Chondrocyte (in vitro differentiated cells): ENCODE measurements around the gene MADCAM1. TPM values are rescaled to one million over a fixed set of nuclear protein-coding genes. Genes with fewer than 3 reads are reported as not detected.
A peak's percentile ranks its signal among the peaks of the same experiment; 100 is the strongest.

Experiments used
- DNase-seq: peaks from one replicate; pipeline ENCODE4 v3.0.0; 2021; ENCODE audit warnings: mixed read lengths, low spot score
- H3K27ac Mint-ChIP-seq: one replicate; pipeline ENCODE4 v1.8.0; 2021; ENCODE audit warnings: mild to moderate bottlenecking, moderate library complexity, mixed read lengths; ENCODE audit not compliant: unreplicated experiment
- H3K27me3 Mint-ChIP-seq: 2 replicates; pipeline ENCODE4 v1.8.0; 2021; ENCODE audit warnings: low read depth, mixed read lengths
- H3K36me3 Mint-ChIP-seq: 2 replicates; pipeline ENCODE4 v1.8.0; 2021; ENCODE audit warnings: low read depth, mixed read lengths
- H3K4me1 Mint-ChIP-seq: 2 replicates; pipeline ENCODE4 v1.8.0; 2021; ENCODE audit warnings: low read depth, mild to moderate bottlenecking, mixed read lengths
- H3K4me3 Mint-ChIP-seq: one replicate; pipeline ENCODE4 v1.8.0; 2021; ENCODE audit warnings: mild to moderate bottlenecking, moderate library complexity, mixed read lengths; ENCODE audit not compliant: unreplicated experiment
- H3K9me3 Mint-ChIP-seq: 2 replicates; pipeline ENCODE4 v1.8.0; 2021; ENCODE audit warnings: low read depth, mixed read lengths
- total RNA-seq: library from RNA; stranded (reverse); gene quantifications from 3 replicates; pipeline ENCODE4 v1.2.1, GENCODE V29; 2021
- TF ChIP-seq, protein P1 (sequence below): fragments of 200-600 bp; sonication (generic); IDR thresholded peaks from 2 replicates; pipeline ENCODE4 v1.5.0; 2021; ENCODE audit warnings: antibody characterized with exemption, mild to moderate bottlenecking, moderate library complexity

The MADCAM1 gene
- total RNA-seq, 1 donor from 2014 or later = 0.62 TPM

DNA sequence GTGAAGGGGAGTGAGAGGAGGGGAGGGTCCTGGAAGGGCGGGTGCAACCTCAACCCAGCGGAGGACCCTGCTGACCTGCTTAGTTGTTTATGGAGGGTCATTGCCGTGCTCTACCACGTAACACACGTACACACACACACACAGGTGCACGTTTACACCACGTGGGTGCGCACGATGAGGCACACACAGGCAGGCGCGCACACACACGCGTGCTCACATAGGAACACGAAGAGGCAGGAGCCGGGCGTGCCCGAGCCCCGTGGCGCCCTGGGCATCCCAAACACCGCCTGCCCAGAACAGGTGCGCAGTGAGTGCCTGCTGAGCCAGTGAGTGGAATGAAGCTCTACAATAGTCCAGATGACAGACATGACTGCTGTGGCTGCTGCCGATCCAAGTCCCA lies 11.2 kb upstream of the MADCAM1 start:
- no peak for DNase-seq
- Mint-ChIP-seq H3K27ac (no peak overlapping the region), H3K4me1 (peaks cover 25% of the 10 kb centered on the region), H3K4me3 (no peak overlapping the region), H3K9me3 (peaks cover 7% of the 10 kb centered on the region), H3K27me3 (no peaks in the 10 kb centered on the region), H3K36me3 (peaks cover 2% of the 10 kb centered on the region)
- TF ChIP-seq, protein P1, sequence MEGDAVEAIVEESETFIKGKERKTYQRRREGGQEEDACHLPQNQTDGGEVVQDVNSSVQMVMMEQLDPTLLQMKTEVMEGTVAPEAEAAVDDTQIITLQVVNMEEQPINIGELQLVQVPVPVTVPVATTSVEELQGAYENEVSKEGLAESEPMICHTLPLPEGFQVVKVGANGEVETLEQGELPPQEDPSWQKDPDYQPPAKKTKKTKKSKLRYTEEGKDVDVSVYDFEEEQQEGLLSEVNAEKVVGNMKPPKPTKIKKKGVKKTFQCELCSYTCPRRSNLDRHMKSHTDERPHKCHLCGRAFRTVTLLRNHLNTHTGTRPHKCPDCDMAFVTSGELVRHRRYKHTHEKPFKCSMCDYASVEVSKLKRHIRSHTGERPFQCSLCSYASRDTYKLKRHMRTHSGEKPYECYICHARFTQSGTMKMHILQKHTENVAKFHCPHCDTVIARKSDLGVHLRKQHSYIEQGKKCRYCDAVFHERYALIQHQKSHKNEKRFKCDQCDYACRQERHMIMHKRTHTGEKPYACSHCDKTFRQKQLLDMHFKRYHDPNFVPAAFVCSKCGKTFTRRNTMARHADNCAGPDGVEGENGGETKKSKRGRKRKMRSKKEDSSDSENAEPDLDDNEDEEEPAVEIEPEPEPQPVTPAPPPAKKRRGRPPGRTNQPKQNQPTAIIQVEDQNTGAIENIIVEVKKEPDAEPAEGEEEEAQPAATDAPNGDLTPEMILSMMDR = no peak

DNA sequence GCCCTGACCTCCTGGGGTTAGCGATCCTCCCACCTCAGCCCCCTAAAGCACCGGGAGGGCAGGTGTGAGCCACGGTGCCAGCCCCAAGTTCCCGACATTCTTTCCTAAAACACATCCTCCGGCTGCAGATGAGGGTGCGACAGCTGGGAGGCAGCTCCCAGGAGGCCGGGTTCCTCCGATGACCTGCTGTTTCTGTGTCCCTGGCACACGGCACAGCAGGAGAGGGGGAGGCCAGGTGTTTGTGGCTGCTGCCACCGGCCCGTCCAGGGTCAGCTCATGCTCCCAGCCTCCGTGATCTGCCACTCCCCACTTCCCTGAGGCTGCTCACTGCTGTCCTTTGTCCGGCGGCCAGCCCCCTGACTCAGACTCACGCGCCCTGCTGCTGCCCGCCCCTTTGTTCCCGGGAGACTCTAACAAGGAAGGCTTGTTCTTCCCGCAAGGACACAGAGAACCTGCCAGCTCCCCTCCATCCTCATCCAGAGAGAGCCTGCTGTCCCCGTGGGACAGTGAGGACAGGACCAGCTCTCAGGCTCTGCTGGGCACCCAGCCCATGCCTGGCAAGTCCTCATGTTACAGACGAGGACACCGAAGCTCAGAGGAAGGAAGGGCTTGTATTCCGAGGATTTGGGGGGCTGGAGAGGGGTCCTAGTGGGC lies 10.6 kb upstream of the MADCAM1 start:
- H3K27ac Mint-ChIP-seq = peak overlapping the region; percentile 69
- H3K4me3 Mint-ChIP-seq = peak overlapping the region; percentile 48
- no peak for DNase-seq
- no peaks in the 10 kb centered on the region for H3K36me3 Mint-ChIP-seq
- TF ChIP-seq, protein P1 = no peak
- peaks cover 28% of the 10 kb centered on the region for H3K4me1 Mint-ChIP-seq
- H3K27me3 Mint-ChIP-seq = no peaks in the 10 kb centered on the region
- H3K9me3 Mint-ChIP-seq = peaks cover under 1% of the 10 kb centered on the region

DNA sequence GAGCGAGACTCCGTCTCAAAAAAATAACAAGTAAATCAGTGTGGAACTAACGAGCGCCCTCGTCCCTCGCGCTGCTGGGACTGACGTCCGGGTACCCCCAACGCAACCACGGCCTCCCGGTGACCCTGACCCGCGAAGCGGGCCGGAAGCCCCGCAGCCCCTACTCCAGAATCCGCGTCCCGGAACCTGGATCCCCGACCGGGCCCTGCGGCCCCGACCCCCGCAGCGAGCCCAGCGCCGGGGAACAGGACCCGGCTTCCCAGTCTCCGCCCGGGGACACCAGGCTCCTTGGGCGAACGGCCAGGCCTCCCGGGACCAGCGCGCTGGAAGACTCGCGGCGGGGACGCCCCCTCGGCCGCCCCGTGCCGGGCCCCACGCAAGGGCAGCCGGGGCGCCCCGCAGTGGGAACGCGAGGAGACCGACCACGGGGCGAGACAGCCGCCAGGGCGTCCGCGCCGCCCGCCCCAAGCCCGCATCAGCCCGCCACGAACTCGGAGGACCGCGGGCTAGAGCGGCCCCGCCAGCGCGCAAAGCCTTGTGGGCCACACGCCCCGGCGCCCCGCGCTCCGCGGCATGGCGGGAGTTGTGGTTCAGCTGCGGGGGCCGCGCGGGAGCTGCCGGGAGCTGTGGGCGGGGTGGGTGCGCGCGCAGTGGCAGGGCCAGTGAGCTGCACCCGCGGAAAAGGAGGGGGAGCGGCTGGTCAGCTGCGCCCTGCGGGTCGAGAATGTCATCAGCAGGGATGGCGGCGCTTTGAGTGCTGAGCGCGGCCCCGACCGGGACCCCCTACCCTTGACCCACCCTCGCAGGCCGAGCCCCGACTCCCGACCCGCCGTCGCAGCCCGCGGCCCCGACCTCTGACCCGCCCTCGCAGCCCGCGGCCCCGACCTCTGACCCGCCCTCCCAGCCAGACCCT lies 7.5 kb upstream of the MADCAM1 start:
- TF ChIP-seq, protein P1 = no peak
- Mint-ChIP-seq H3K4me3 (peak overlapping the region; percentile 79), H3K27ac (peak overlapping the region; percentile 65), H3K4me1 (peaks cover 30% of the 10 kb centered on the region), H3K9me3 (no peaks in the 10 kb centered on the region), H3K27me3 (no peaks in the 10 kb centered on the region), H3K36me3 (no peaks in the 10 kb centered on the region)
- peak; percentile 98 for DNase-seq

DNA sequence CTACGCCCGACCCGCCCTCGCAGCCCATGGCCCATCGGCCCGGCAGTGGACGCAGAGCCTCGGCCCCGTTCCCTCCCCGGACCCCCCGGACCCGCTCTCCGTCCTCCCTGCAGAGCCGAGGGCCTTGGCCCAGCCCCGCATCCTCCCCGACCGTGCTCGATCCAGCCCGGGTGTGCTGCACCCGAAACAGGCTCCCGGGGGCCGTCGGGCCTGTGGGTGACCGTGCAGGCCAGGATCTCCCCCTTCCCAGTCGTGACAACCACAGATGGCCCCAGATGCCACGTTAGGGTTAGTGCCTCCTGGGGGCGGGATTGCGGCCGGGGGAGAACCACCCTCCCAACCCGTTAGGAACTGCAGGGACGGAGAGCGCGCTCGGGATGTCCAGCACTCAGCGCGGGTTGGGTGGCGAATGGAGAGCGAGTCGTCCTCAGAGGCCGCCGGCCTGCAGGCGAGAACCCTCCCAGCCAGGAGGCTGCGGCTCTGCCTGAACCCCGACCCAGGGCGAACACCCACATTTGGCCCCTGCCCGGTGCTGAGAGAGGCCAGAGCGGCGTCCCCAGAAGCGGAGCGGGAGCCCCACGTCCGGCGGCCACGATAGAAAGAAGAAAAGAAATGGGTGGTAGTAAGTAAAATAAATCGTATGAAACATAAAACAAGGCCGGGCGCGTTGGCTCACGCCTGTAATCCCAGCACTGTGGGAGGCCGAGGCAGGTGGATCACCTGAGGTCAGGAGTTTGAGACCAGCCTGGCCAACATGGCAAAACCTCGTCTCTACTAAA lies 6.7 kb upstream of the MADCAM1 start:
- Mint-ChIP-seq H3K27ac (peak overlapping the region; percentile 86), H3K9me3 (no peaks in the 10 kb centered on the region), H3K36me3 (no peaks in the 10 kb centered on the region), H3K4me1 (peaks cover 30% of the 10 kb centered on the region), H3K27me3 (no peaks in the 10 kb centered on the region), H3K4me3 (peak overlapping the region; percentile 79)
- peak; percentile 93 for DNase-seq
- TF ChIP-seq, protein P1 = no peak
